Measurements from ENCODE around the gene SELENOT. TPM values are rescaled to one million over a fixed set of nuclear protein-coding genes. Genes with fewer than 3 reads are reported as not detected.
A peak's percentile ranks its signal among the peaks of the same experiment; 100 is the strongest.

SELENOT gene, protein sequence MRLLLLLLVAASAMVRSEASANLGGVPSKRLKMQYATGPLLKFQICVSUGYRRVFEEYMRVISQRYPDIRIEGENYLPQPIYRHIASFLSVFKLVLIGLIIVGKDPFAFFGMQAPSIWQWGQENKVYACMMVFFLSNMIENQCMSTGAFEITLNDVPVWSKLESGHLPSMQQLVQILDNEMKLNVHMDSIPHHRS
- total RNA-seq (2021; ENCODE audit: unreplicated experiment) (81.6 TPM), Bru-seq, nascent RNA (percentile 86 among the genes with signal in this experiment), BruChase-seq, experiment 1, labeled RNA remaining after a 6-hour chase (percentile 90 among the genes with signal in this experiment), BruChase-seq, experiment 2, labeled RNA remaining after a 2-hour chase (percentile 79 among the genes with signal in this experiment)
- polyA plus RNA-seq (2012) = 78.0 and 92.0 TPM in 2 replicates
- long read RNA-seq, transcript SELENOT-202 (6 exons, 3,469 nt) = major isoform, 125 of 150 reads
- long read RNA-seq, partial matches to known transcripts = 2 of 150 reads
- long read RNA-seq, other reads (novel, unspliced or antisense) = 19 of 150 reads

GRCh38 chr3:150603153-150603979, at the start of gene SELENOT:
TSS of gene SELENOT (plus strand) at chr3:150603321. CDS start at chr3:150603363, 42 bp downstream.
- peak; percentile 86 for ATAC-seq
- Histone ChIP-seq H3K9me2 (ENCODE audit: insufficient read depth) (no peaks in the 10 kb centered on the region), H2AFZ (ENCODE audit: low read depth, low read length, poor library complexity, severe bottlenecking) (no peak within 1 kb of the TSS), H3K4me1 (ENCODE audit: control insufficient read depth in 1 of 2, insufficient read depth in 2 of 2, low read length in 2 of 2) (peaks cover 15 to 40% of the 10 kb centered on the region in 2 experiments), H3K27me3 (ENCODE audit: insufficient read depth, low read length) (no peaks in the 10 kb centered on the region), H4K20me1 (ENCODE audit: insufficient read depth) (0 out of 2 replicates have a peak, but pooled peaks cover 2% of the 10 kb centered on the region), H3K79me2 (ENCODE audit: insufficient read depth, low read length) (peaks cover 93% of the 10 kb centered on the region), H3K4me2 (ENCODE audit: low read length) (peak within 1 kb of the TSS; percentile 85), H3K9me3 (ENCODE audit: control insufficient read depth in 1 of 2, insufficient read depth in 1 of 2, low read depth in 1 of 2, low read length in 2 of 2) (no peaks in the 10 kb centered on the region), H3K36me3 (ENCODE audit: control insufficient read depth in 1 of 2, insufficient read depth in 2 of 2, low read length in 2 of 2) (0 out of 4 replicates have a peak, but pooled peaks cover 0 to 5% of the 10 kb centered on the region in 2 experiments), H3K9ac (ENCODE audit: low read length) (peak within 1 kb of the TSS; percentile 80), H3K27ac (ENCODE audit: low read depth, low read length) (peak within 1 kb of the TSS; percentile 90), H3K4me3 (replicated peaks in 1 of 2; ENCODE audit: low read depth in 1 of 2, low read length in 2 of 2) (peak within 1 kb of the TSS; percentile 91)
- intact Hi-C loops (cut with micrococcal nuclease) = loop anchor here (5.0 kb wide), 2 partner anchors 56 to 159 kb away; partner anchors contain the start of genes EIF2A, SERP1 and SIAH2
- peak; percentile 92 for DNase-seq (ENCODE audit: low read depth, low spot score)
- ChIA-PET RAD21 (ENCODE audit: low non-redundant PET in 1 of 2, low total read pairs in 2 of 2, uncharacterized antibody in 2 of 2, unreplicated experiment in 2 of 2) (no interaction called here), CTCF (no interaction called here), POLR2A (interaction anchor here (0.7 to 2.0 kb wide), 8 partner anchors 9 to 158 kb away, joined by 3 to 19 read pairs (median 4); partner anchors contain the start of genes EIF2A and ERICH6)
- no TSS peak for BruUV-seq (replicated peaks)
- TF ChIP-seq EZH2 (IDR thresholded peaks at IDR 0.05) = no peak
- TF ChIP-seq SRF (IDR thresholded peaks at IDR 0.05; ENCODE audit: low read depth) = no peak
- peak; percentile 80; the same call in 1 of the 2 replicates for TF ChIP-seq SIN3A (IDR thresholded peaks at IDR 0.05; ENCODE audit: low read depth)
- TF ChIP-seq ZFX (IDR thresholded peaks at IDR 0.05) = peak; percentile 100
- TF ChIP-seq YY1 (IDR thresholded peaks at IDR 0.05; ENCODE audit: extremely low read depth, insufficient replicate concordance, low read depth, low read length) = peak; percentile 88
- TF ChIP-seq CBX3 (IDR thresholded peaks at IDR 0.05; ENCODE audit: low read depth) = no peak
- no peak; the same call in 1 of the 2 replicates for TF ChIP-seq FOSL1 (IDR thresholded peaks at IDR 0.05; ENCODE audit: low read depth)
- no peak; the same call in 1 of the 2 replicates for TF ChIP-seq EGR1 (IDR thresholded peaks at IDR 0.05; ENCODE audit: low read depth)
- no peak for TF ChIP-seq ZNF274 (IDR thresholded peaks at IDR 0.05; ENCODE audit: low read depth, low read length)
- no peak for TF ChIP-seq CEBPB (IDR thresholded peaks at IDR 0.05; ENCODE audit: low read depth)
- no peak for TF ChIP-seq ATF3 (IDR thresholded peaks at IDR 0.05)
- peak; percentile 99 for TF ChIP-seq POLR2A (IDR thresholded peaks at IDR 0.05; ENCODE audit: borderline replicate concordance, extremely low read depth, insufficient read depth, insufficient read length)
- TF ChIP-seq POLR2AphosphoS5 (IDR thresholded peaks at IDR 0.05; ENCODE audit: low read depth, low read length) = peak; percentile 99
- no peak for TF ChIP-seq RAD21 (IDR thresholded peaks at IDR 0.05; ENCODE audit: low read depth)
- TF ChIP-seq EZH2phosphoT487 (IDR thresholded peaks at IDR 0.05; ENCODE audit: borderline replicate concordance) = no peak
- no peak for TF ChIP-seq REST (IDR thresholded peaks at IDR 0.05; ENCODE audit: low read depth)
- TF ChIP-seq TCF7L2 (IDR thresholded peaks at IDR 0.05; ENCODE audit: borderline replicate concordance, extremely low read depth, insufficient read depth, insufficient read length) = peak; percentile 34
- TF ChIP-seq ELF1 (IDR thresholded peaks at IDR 0.05; ENCODE audit: borderline replicate concordance, low read depth) = no peak
- TF ChIP-seq JUND (IDR thresholded peaks at IDR 0.05) = no peak
- no peak for TF ChIP-seq SP1 (IDR thresholded peaks at IDR 0.05; ENCODE audit: low read depth)
